Hair follicular keratinocyte (primary cell): Measurements from ENCODE around the gene ARHGEF7. TPM values are rescaled to one million over a fixed set of nuclear protein-coding genes. Genes with fewer than 3 reads are reported as not detected.

Experiments
- total RNA-seq: library from RNA; depleted of rRNA; stranded (reverse); fragments of >200 nt; gene quantifications from 2 replicates; pipeline ENCODE4 v1.2.3, GENCODE V29; 2015

ARHGEF7 gene
- total RNA-seq, result 11.9 and 12.6 TPM in 2 replicates

GRCh38 chr13:111115061-111115964, at the start of gene ARHGEF7:
ARHGEF7 (plus strand) TSS chr13:111115310; CDS start chr13:111115527, 217 bp downstream.

DNA sequence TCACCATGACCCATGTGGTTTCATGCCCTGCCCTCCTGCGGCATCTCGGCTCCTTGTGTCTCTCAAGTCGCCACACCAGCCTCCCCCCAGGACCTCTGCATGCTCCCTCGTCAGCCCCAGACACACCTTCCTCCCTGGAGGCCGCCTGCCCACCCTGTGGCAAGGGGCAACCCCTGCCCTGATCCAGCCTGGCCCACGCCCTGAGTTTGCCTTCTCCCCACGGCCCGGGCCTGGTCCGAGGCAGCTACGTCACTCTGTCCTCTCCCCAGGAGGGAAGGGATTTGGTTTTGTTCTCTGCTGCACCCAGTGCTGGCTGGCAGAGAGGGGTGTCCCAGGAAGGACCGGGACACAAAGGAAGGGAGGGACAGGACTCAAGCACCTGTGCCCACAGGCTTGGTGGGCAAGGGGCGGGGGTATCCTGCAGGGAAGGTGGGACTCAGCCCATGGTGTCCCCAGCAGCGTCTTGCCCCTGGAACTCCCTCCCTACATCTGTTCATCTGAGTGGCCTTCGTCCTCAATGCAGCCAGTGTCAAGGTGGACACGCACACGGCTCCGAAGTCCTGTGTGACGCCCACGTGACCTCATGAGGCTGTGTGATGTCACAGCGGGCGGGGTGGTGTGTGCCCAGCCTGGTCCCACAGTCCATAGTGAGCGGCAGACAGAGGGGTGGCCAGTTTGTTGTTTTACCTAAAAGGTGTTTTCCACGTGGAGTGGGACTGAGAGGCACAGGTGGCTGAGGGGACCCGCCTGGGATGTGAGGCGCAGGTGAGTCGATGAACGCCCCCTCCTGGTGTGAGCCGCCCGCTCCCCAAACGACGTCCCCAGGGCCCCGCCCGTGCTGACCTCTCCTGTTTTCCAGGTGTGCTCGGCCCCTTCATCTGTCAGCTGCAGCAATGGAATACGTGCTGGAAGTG, 205.1 kb downstream of the ARHGEF7 start, which contains the start of gene TEX29:
TSS of gene TEX29 (plus strand) at position 645 of the 914 bp plus-strand sequence. CDS start at position 894, 249 bp downstream.

Other genes starting within 250 kb of the ARHGEF7 start
- gene ANKRD10, start 200.2 kb upstream of the ARHGEF7 start, total RNA-seq, result 15.3 and 23.9 TPM in 2 replicates
- not detected in 2 replicates for gene TEX29, start 205.3 kb downstream of the ARHGEF7 start, total RNA-seq